SK-N-SH treated with all-trans-retinoic acid at 6 μM for 48 hours (cell line): ENCODE data around the gene GPR18.

Source experiments
- ATAC-seq: fragments of 200-7000 bp; cut with Tn5 transposase; 3 replicates; pipeline ENCODE4 v1.9.1; 2020; ENCODE audit warnings: mild to moderate bottlenecking, moderate library complexity
- ARNTL ChIP-seq: fragments of 450-650 bp; formaldehyde crosslinking; IDR thresholded peaks from 2 replicates; pipeline ENCODE4 v1.5.0; 2020; ENCODE audit warnings: low read depth, mild to moderate bottlenecking, moderate library complexity, borderline replicate concordance
- BACH2 ChIP-seq: fragments of 250-450 bp; sonication (Bioruptor Pico); IDR thresholded peaks from 2 replicates; pipeline ENCODE4 v1.9.0; 2021; ENCODE audit warnings: mild to moderate bottlenecking, borderline replicate concordance
- CSDC2 ChIP-seq: fragments of 250-450 bp; sonication (Bioruptor Pico); IDR thresholded peaks from 2 replicates; pipeline ENCODE4 v1.5.0; 2020; ENCODE audit warnings: mild to moderate bottlenecking, moderate library complexity
- ESRRG ChIP-seq: fragments of 250-450 bp; sonication (Bioruptor Pico); IDR thresholded peaks from 2 replicates; pipeline ENCODE4 v1.6.1; 2021; ENCODE audit warnings: mild to moderate bottlenecking
- ISL1 ChIP-seq: fragments of 250-450 bp; sonication (Bioruptor Pico); IDR thresholded peaks from 2 replicates; pipeline ENCODE4 v2.1.2; 2022; ENCODE audit warnings: mild to moderate bottlenecking, moderate library complexity
- PPARA ChIP-seq: fragments of 250-450 bp; sonication (Bioruptor Pico); IDR thresholded peaks from 2 replicates; pipeline ENCODE4 v1.5.0; 2020; ENCODE audit warnings: mild to moderate bottlenecking, borderline replicate concordance
- RARB ChIP-seq: fragments of 250-450 bp; sonication (Bioruptor Pico); IDR thresholded peaks from 2 replicates; pipeline ENCODE4 v1.8.0; 2021; ENCODE audit warnings: mild to moderate bottlenecking, moderate library complexity
- SNAI2 ChIP-seq: fragments of 250-450 bp; sonication (Bioruptor Pico); IDR thresholded peaks from 2 replicates; pipeline ENCODE4 v1.5.0; 2020; ENCODE audit warnings: mild to moderate bottlenecking, moderate library complexity
- TCF4 ChIP-seq: fragments of 250-450 bp; sonication (Bioruptor Pico); IDR thresholded peaks from 2 replicates; pipeline ENCODE4 v1.8.0; 2021; ENCODE audit warnings: mild to moderate bottlenecking, moderate library complexity, borderline replicate concordance
- ZC3H10 ChIP-seq: fragments of 250-450 bp; sonication (Bioruptor Pico); IDR thresholded peaks from 2 replicates; pipeline ENCODE4 v1.5.1; 2021; ENCODE audit warnings: mild to moderate bottlenecking, moderate library complexity
- ZFP3 ChIP-seq: fragments of 250-450 bp; sonication (Bioruptor Pico); IDR thresholded peaks from 2 replicates; pipeline ENCODE4 v1.5.0; 2020; ENCODE audit warnings: mild to moderate bottlenecking, moderate library complexity
- ZFP30 ChIP-seq: fragments of 450-650 bp; formaldehyde crosslinking; IDR thresholded peaks from 2 replicates; pipeline ENCODE4 v1.5.0; 2022; ENCODE audit warnings: mild to moderate bottlenecking, moderate library complexity
- ZNF565 ChIP-seq: fragments of 450-650 bp; formaldehyde crosslinking; conservative IDR thresholded peaks from 2 replicates; pipeline ENCODE4 v1.5.0; 2020; ENCODE audit warnings: low read depth, mild to moderate bottlenecking, moderate library complexity
- ZNF70 ChIP-seq: fragments of 450-650 bp; formaldehyde crosslinking; IDR thresholded peaks from 2 replicates; pipeline ENCODE4 v1.5.0; 2020; ENCODE audit warnings: mild to moderate bottlenecking, moderate library complexity
- ZNF8 ChIP-seq: fragments of 450-650 bp; formaldehyde crosslinking; IDR thresholded peaks from 2 replicates; pipeline ENCODE4 v1.5.0; 2020; ENCODE audit warnings: mild to moderate bottlenecking, moderate library complexity
- TF ChIP-seq, protein P1 (sequence below): fragments of 250-450 bp; sonication (Bioruptor Pico); IDR thresholded peaks from 2 replicates; pipeline ENCODE4 v1.5.0; 2020; ENCODE audit warnings: mild to moderate bottlenecking, moderate library complexity
- TF ChIP-seq, protein P2 (sequence below): fragments of 250-450 bp; sonication (Bioruptor Pico); IDR thresholded peaks from 2 replicates; pipeline ENCODE4 v1.5.1; 2021; ENCODE audit warnings: mild to moderate bottlenecking, moderate library complexity
- TF ChIP-seq, protein P3 (sequence below): fragments of 250-450 bp; sonication (Bioruptor Pico); IDR thresholded peaks from 2 replicates; pipeline ENCODE4 v1.8.0; 2021; ENCODE audit warnings: low read depth, mild to moderate bottlenecking, moderate library complexity, borderline replicate concordance
- TF ChIP-seq, protein P4 (sequence below): fragments of 250-450 bp; sonication (Bioruptor Pico); IDR thresholded peaks from 2 replicates; pipeline ENCODE4 v1.8.0; 2020; ENCODE audit warnings: mild to moderate bottlenecking, moderate library complexity, borderline replicate concordance

Gene GPR18

DNA sequence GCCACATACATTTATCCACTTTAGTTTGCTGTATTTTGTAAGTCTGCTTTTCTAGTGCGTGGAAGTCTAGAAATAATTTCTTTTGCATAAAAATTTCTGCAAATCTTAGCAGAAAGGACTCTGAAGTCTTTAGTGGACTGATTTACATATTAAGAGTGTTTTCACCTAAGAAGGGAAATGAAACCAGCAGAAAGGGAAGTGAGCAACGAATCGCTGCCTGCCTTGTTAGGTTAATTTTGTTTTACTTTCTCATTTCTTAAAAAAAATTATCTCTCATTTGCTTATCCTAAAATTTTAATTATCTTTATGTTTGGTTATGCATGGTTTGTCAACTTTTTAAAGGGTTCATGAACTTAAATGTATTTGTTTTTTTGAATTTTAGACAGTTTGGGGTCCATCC, 767 bp upstream of the GPR18 start (continued):
- TF ChIP-seq, protein P1, sequence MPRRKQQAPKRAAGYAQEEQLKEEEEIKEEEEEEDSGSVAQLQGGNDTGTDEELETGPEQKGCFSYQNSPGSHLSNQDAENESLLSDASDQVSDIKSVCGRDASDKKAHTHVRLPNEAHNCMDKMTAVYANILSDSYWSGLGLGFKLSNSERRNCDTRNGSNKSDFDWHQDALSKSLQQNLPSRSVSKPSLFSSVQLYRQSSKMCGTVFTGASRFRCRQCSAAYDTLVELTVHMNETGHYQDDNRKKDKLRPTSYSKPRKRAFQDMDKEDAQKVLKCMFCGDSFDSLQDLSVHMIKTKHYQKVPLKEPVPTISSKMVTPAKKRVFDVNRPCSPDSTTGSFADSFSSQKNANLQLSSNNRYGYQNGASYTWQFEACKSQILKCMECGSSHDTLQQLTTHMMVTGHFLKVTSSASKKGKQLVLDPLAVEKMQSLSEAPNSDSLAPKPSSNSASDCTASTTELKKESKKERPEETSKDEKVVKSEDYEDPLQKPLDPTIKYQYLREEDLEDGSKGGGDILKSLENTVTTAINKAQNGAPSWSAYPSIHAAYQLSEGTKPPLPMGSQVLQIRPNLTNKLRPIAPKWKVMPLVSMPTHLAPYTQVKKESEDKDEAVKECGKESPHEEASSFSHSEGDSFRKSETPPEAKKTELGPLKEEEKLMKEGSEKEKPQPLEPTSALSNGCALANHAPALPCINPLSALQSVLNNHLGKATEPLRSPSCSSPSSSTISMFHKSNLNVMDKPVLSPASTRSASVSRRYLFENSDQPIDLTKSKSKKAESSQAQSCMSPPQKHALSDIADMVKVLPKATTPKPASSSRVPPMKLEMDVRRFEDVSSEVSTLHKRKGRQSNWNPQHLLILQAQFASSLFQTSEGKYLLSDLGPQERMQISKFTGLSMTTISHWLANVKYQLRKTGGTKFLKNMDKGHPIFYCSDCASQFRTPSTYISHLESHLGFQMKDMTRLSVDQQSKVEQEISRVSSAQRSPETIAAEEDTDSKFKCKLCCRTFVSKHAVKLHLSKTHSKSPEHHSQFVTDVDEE = no peak
- TF ChIP-seq TCF4 (no peak), BACH2 (no peak), ZNF70 (CRISPR knock-in tag) (no peak), ARNTL (no peak)
- TF ChIP-seq, protein P2, sequence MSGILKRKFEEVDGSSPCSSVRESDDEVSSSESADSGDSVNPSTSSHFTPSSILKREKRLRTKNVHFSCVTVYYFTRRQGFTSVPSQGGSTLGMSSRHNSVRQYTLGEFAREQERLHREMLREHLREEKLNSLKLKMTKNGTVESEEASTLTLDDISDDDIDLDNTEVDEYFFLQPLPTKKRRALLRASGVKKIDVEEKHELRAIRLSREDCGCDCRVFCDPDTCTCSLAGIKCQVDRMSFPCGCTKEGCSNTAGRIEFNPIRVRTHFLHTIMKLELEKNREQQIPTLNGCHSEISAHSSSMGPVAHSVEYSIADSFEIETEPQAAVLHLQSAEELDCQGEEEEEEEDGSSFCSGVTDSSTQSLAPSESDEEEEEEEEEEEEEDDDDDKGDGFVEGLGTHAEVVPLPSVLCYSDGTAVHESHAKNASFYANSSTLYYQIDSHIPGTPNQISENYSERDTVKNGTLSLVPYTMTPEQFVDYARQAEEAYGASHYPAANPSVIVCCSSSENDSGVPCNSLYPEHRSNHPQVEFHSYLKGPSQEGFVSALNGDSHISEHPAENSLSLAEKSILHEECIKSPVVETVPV = no peak

DNA sequence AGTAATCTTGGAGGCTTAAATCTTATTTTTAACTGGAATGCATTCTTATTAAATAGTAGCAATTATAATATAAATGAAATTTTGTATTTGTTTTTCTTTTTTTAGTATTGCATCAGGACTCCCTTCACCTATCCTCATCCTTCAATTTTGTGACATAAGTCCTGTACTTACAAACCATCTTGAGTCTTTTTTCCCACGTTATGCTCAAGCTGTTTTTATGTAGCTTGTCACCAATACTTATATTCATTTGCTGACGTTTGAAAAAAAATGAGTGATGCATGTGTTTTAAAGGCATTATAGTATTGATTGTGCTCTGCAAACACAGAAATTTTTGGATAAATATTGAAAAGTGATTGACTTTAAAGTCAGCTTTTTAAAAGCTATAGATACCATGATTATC, 888 bp downstream of the GPR18 start:
- no peak for ATAC-seq
- no peak for TF ChIP-seq ZNF565 (CRISPR knock-in tag)
- TF ChIP-seq ZNF70 (CRISPR knock-in tag) = no peak
- TF ChIP-seq SNAI2 = no peak
- no peak for TF ChIP-seq PPARA (CRISPR knock-in tag)
- TF ChIP-seq ARNTL = no peak
- TF ChIP-seq ISL1 (CRISPR knock-in tag) = no peak
- TF ChIP-seq ZFP30 = no peak
- no peak for TF ChIP-seq ZC3H10 (CRISPR knock-in tag)
- no peak for TF ChIP-seq CSDC2 (CRISPR knock-in tag)
- TF ChIP-seq TCF4 = no peak
- no peak for TF ChIP-seq ZNF8 (CRISPR knock-in tag)
- TF ChIP-seq, protein P3, sequence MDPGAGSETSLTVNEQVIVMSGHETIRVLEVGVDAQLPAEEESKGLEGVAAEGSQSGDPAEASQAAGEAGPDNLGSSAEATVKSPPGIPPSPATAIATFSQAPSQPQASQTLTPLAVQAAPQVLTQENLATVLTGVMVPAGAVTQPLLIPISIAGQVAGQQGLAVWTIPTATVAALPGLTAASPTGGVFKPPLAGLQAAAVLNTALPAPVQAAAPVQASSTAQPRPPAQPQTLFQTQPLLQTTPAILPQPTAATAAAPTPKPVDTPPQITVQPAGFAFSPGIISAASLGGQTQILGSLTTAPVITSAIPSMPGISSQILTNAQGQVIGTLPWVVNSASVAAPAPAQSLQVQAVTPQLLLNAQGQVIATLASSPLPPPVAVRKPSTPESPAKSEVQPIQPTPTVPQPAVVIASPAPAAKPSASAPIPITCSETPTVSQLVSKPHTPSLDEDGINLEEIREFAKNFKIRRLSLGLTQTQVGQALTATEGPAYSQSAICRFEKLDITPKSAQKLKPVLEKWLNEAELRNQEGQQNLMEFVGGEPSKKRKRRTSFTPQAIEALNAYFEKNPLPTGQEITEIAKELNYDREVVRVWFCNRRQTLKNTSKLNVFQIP (CRISPR knock-in tag) = no peak
- TF ChIP-seq, all 23 proteins: peak for 0

DNA sequence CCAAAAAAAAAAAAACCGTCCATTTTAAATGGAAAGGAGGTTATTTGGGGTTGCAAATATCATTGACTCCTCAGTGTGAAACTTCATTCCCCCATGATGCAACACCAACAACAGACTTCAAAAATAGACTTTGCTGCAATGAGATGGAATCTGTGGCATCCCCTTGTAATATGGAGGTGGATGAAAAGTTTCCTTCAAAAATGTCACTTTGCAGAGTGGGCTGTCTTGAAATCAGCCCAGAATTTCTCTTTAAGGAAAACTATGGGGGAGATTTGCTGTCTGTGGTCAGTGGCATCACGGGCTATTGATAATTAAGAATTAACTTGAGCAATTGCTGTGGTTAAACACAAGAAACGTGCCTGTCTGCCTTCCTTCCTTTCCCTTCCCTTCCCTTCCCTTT, 1.5 kb downstream of the GPR18 start:
- no peak for ATAC-seq

DNA sequence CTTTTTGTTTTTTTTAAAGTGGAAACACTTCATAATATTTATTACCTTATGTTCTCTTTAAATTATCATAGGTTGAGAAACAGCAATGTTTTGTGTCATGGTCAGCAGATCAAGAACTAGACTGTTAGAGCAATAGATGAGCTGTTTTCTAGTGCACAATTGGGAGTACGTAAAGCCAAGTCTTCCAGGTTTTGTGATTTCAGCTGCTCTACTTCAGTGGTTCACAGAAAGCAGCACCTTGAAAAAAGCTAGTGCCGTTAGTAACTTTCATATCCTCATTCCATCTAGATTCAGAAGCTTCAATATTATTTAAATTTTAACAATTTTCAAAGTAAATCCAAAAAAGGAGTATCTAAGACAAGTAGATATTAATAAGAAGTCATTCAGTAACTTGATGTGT, 1.9 kb downstream of the GPR18 start:
- no peak for ATAC-seq
- no peak for TF ChIP-seq ZFP30
- no peak for TF ChIP-seq ISL1 (CRISPR knock-in tag)
- no peak for TF ChIP-seq ZFP3 (CRISPR knock-in tag)
- no peak for TF ChIP-seq RARB (CRISPR knock-in tag)
- TF ChIP-seq, protein P4, sequence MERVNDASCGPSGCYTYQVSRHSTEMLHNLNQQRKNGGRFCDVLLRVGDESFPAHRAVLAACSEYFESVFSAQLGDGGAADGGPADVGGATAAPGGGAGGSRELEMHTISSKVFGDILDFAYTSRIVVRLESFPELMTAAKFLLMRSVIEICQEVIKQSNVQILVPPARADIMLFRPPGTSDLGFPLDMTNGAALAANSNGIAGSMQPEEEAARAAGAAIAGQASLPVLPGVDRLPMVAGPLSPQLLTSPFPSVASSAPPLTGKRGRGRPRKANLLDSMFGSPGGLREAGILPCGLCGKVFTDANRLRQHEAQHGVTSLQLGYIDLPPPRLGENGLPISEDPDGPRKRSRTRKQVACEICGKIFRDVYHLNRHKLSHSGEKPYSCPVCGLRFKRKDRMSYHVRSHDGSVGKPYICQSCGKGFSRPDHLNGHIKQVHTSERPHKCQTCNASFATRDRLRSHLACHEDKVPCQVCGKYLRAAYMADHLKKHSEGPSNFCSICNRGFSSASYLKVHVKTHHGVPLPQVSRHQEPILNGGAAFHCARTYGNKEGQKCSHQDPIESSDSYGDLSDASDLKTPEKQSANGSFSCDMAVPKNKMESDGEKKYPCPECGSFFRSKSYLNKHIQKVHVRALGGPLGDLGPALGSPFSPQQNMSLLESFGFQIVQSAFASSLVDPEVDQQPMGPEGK (CRISPR knock-in tag) = no peak
- no peak for TF ChIP-seq ZNF8 (CRISPR knock-in tag)
- no peak for TF ChIP-seq ARNTL
- TF ChIP-seq, protein P3 (CRISPR knock-in tag) = no peak
- TF ChIP-seq ESRRG (CRISPR knock-in tag) = no peak
- TF ChIP-seq CSDC2 (CRISPR knock-in tag) = no peak
- TF ChIP-seq BACH2 = no peak
- TF ChIP-seq, protein P1 = no peak
- no peak for TF ChIP-seq SNAI2

More for the DNA sequence above, 1.5 kb downstream of the GPR18 start:
- TF ChIP-seq ISL1 (CRISPR knock-in tag) (no peak), ZNF565 (CRISPR knock-in tag) (no peak)
- TF ChIP-seq, protein P1 = no peak
